CD4-positive, alpha-beta T cell (primary cell): ENCODE results near the gene OSBPL10. TPM values are rescaled to one million over a fixed set of nuclear protein-coding genes. Genes with fewer than 3 reads are reported as not detected.
A peak's percentile ranks its signal among the peaks of the same experiment; 100 is the strongest.

Experiments
- ATAC-seq: fragments of 200-7000 bp; cut with Tn5 transposase; one replicate; pipeline ENCODE4 v1.10.0; 2022; ENCODE audit warnings: mild to moderate bottlenecking; ENCODE audit not compliant: poor library complexity
- CTCF ChIA-PET: fragments of 350-600 bp; sonication (Branson Sonifier 250); formaldehyde crosslinking; loops from one replicate; lab custom pipeline; 2021; ENCODE audit warnings: antibody characterized with exemption, inconsistent platforms; lab: Charles Lee
- POLR2A ChIA-PET: fragments of 350-600 bp; sonication (Branson Sonifier 250); formaldehyde crosslinking; loops from one replicate; lab custom pipeline; 2021; ENCODE audit warnings: antibody characterized with exemption, inconsistent platforms; lab: Charles Lee
- DNase-seq, 14 experiments: peaks; one replicate each; pipeline ENCODE4 v3.0.0-alpha.2; 2013 to 2020; ENCODE audit warnings: mixed read lengths in 2 of 14
- H3K27ac ChIP-seq, 2 donors: one replicate each; pipeline versions ENCODE4 v1.5.1 to v1.7.0; 2013; ENCODE audit warnings: low read length in 2 of 2, low read depth in 1 of 2, mild to moderate bottlenecking in 1 of 2
- H3K27me3 ChIP-seq, 2 experiments: 1 replicate in 1 of 2; 2 replicates in 1 of 2; pipeline versions ENCODE4 v1.6.1 to v1.7.0; 2013; ENCODE audit warnings: low read length in 2 of 2, control low read depth in 1 of 2, mild to moderate bottlenecking in 1 of 2, moderate library complexity in 1 of 2; ENCODE audit not compliant: insufficient read depth in 2 of 2, control insufficient read depth in 1 of 2
- H3K36me3 ChIP-seq: one replicate; pipeline ENCODE4 v1.6.1; 2013; ENCODE audit warnings: low read length, control low read depth; ENCODE audit not compliant: insufficient read depth
- H3K4me1 ChIP-seq: one replicate; pipeline ENCODE4 v1.6.1; 2013; ENCODE audit warnings: low read length, control low read depth; ENCODE audit not compliant: insufficient read depth
- H3K4me3 ChIP-seq: one replicate; pipeline ENCODE4 v1.5.1; 2013; ENCODE audit warnings: mild to moderate bottlenecking, low read length, moderate library complexity
- H3K9me3 ChIP-seq, 2 experiments: 1 replicate in 1 of 2; 2 replicates in 1 of 2; pipeline versions ENCODE4 v1.6.1 to v1.7.0; 2013; ENCODE audit warnings: low read length in 2 of 2, mild to moderate bottlenecking in 2 of 2, control low read depth in 1 of 2, moderate library complexity in 1 of 2; ENCODE audit not compliant: control insufficient read depth in 1 of 2, insufficient read depth in 1 of 2
- H3K27ac Mint-ChIP-seq: one replicate; pipeline ENCODE4 v1.8.0; 2020; ENCODE audit warnings: mixed read lengths
- H3K27me3 Mint-ChIP-seq: one replicate; pipeline ENCODE4 v1.8.0; 2021; ENCODE audit warnings: mixed read lengths
- H3K36me3 Mint-ChIP-seq: one replicate; pipeline ENCODE4 v1.8.0; 2021; ENCODE audit warnings: low read depth, mixed read lengths
- H3K4me1 Mint-ChIP-seq: one replicate; pipeline ENCODE4 v1.8.0; 2021; ENCODE audit warnings: low read depth, mixed read lengths
- H3K4me3 Mint-ChIP-seq: one replicate; pipeline ENCODE4 v1.8.0; 2020; ENCODE audit warnings: mild to moderate bottlenecking, mixed read lengths
- H3K9me3 Mint-ChIP-seq: one replicate; pipeline ENCODE4 v1.8.0; 2020; ENCODE audit warnings: mixed read lengths
- intact Hi-C, 2 experiments: fragments of 100-400 bp; cut with DNase I in 1 of 2; cut with micrococcal nuclease in 1 of 2; formaldehyde crosslinking; loops; one replicate each; pipeline versions ENCODE4 v1.15.1 to v1.9.0; 2023 to 2025; cut with DNase I, micrococcal nuclease
- total RNA-seq, 174 experiments: library from RNA in 2 of 174; stranded (reverse) in 2 of 174; gene quantifications; one replicate each; pipeline ENCODE4 v1.2.3 and lab custom pipeline; 2021 to 2026
- TF ChIP-seq, protein P1 (sequence below): fragments of 200-600 bp; IDR thresholded peaks from one replicate; pipeline ENCODE4 v1.8.0; 2022; ENCODE audit warnings: antibody characterized with exemption, mild to moderate bottlenecking

OSBPL10 gene
- total RNA-seq, 2 experiments from 2014 or later: not detected

DNA sequence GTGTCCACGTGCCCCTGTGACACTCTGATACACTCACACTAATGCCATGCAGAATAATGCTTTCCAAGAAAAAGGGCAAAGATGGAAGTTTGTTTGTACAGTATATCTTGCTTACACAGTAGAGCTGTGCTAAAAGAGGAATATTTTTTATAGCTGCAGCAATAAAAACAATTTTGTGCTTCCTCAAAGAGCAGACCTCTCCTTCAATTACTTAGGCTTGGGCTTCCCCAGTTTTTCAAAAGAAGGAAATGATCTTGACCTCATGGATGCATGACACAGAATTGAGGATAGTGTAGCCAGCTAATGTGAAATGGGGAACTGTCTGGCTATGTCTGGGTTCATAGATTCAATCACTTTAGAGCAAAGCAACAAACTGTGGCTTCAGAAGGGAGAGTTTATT lies 310.9 kb downstream of the OSBPL10 start:
- DNase-seq (peak in 2 of 14 experiments; percentile 35 to 48), ATAC-seq (no peak)
- ChIA-PET CTCF (no interaction called here), POLR2A (no interaction called here)
- H3K9me3 Mint-ChIP-seq: no peaks in the 10 kb centered on the region
- TF ChIP-seq, protein P1, sequence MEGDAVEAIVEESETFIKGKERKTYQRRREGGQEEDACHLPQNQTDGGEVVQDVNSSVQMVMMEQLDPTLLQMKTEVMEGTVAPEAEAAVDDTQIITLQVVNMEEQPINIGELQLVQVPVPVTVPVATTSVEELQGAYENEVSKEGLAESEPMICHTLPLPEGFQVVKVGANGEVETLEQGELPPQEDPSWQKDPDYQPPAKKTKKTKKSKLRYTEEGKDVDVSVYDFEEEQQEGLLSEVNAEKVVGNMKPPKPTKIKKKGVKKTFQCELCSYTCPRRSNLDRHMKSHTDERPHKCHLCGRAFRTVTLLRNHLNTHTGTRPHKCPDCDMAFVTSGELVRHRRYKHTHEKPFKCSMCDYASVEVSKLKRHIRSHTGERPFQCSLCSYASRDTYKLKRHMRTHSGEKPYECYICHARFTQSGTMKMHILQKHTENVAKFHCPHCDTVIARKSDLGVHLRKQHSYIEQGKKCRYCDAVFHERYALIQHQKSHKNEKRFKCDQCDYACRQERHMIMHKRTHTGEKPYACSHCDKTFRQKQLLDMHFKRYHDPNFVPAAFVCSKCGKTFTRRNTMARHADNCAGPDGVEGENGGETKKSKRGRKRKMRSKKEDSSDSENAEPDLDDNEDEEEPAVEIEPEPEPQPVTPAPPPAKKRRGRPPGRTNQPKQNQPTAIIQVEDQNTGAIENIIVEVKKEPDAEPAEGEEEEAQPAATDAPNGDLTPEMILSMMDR: no peak
- H3K4me1 Mint-ChIP-seq: no peaks in the 10 kb centered on the region
- no peaks in the 10 kb centered on the region for H3K36me3 ChIP-seq
- no peaks in the 10 kb centered on the region for H3K27me3 Mint-ChIP-seq
- intact Hi-C loops: no loop called here
- H3K9me3 ChIP-seq: peaks cover 0 to 5% of the 10 kb centered on the region in 2 experiments
- peaks cover 0 to 3% of the 10 kb centered on the region in 2 experiments for H3K27me3 ChIP-seq
- no peaks in the 10 kb centered on the region for H3K36me3 Mint-ChIP-seq
- H3K4me3 ChIP-seq: no peak overlapping the region
- H3K27ac Mint-ChIP-seq: no peak overlapping the region
- no peak overlapping the region for H3K4me3 Mint-ChIP-seq
- H3K4me1 ChIP-seq: no peaks in the 10 kb centered on the region
- H3K27ac ChIP-seq: no peak overlapping the region

DNA sequence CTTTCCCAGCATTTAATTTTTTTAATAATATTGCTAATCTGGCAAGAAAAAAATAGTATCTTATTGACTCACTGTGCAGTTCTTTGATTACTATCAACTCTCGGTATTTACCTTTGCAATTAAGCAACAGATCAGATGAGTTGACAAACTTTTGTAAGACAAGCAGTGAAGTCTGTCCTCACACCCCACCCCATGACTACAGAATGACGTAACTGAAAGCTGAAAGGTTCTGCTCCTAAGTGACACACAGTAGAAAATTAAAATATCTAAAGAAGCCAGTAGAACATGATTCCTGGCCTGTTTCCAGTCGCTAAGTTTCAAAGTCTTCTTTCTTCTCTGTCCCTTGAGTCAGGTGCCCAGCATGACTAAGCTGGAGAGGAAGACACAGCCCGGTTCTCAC lies 312.8 kb downstream of the OSBPL10 start:
- H3K36me3 Mint-ChIP-seq: no peaks in the 10 kb centered on the region
- H3K36me3 ChIP-seq: no peaks in the 10 kb centered on the region

DNA sequence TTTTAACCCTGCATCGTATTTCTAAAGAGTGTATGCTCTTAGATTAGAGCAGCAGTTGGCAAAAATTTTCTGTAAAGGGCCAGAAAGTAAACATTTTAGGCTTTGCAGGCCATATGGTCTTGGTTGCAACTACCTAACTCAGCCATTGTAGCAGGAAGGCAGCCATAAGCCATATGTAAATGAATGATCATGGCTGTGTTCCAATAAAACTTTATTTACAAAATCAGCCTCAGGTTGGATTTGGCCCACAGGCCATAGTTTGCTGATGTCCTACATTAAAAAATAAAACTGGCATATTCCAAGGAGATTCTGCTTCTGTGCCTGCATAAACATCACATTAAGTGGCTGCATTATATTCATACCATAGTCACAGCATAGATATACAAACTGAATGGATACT lies 313.5 kb downstream of the OSBPL10 start:
- DNase-seq (no peak), ATAC-seq (no peak)
- no peaks in the 10 kb centered on the region for H3K9me3 Mint-ChIP-seq
- H3K4me3 Mint-ChIP-seq: no peak overlapping the region
- TF ChIP-seq, protein P1: no peak
- Histone ChIP-seq H3K27ac (no peak overlapping the region), H3K27me3 (peaks cover 0 to 3% of the 10 kb centered on the region in 2 experiments), H3K4me1 (no peaks in the 10 kb centered on the region), H3K9me3 (peaks cover 0 to 13% of the 10 kb centered on the region in 2 experiments), H3K4me3 (no peak overlapping the region), H3K36me3 (no peaks in the 10 kb centered on the region)
- H3K27ac Mint-ChIP-seq: no peak overlapping the region
- POLR2A ChIA-PET: no interaction called here
- no peaks in the 10 kb centered on the region for H3K36me3 Mint-ChIP-seq
- no peaks in the 10 kb centered on the region for H3K27me3 Mint-ChIP-seq
- intact Hi-C loops: no loop called here
- no peaks in the 10 kb centered on the region for H3K4me1 Mint-ChIP-seq
- CTCF ChIA-PET: interaction anchor here (1.2 kb wide), 1 partner anchor 8 kb away, joined by 3 read pairs; no protein-coding TSS in a partner anchor

More for the DNA sequence above, 312.8 kb downstream of the OSBPL10 start:
- TF ChIP-seq, protein P1: no peak
- H3K4me1 ChIP-seq: no peaks in the 10 kb centered on the region
- no peak for DNase-seq
- no peaks in the 10 kb centered on the region for H3K9me3 Mint-ChIP-seq
- ChIA-PET POLR2A (no interaction called here), CTCF (interaction anchor here (1.2 kb wide), 1 partner anchor 8 kb away, joined by 3 read pairs; no protein-coding TSS in a partner anchor)
- no peak overlapping the region for H3K27ac Mint-ChIP-seq
- no peaks in the 10 kb centered on the region for H3K27me3 Mint-ChIP-seq
- H3K27me3 ChIP-seq: peaks cover 0 to 3% of the 10 kb centered on the region in 2 experiments
- H3K27ac ChIP-seq: no peak overlapping the region
- intact Hi-C loops: no loop called here
- no peak overlapping the region for H3K4me3 Mint-ChIP-seq
- no peak for ATAC-seq
- H3K4me3 ChIP-seq: no peak overlapping the region
- peaks cover 0 to 11% of the 10 kb centered on the region in 2 experiments for H3K9me3 ChIP-seq
- H3K4me1 Mint-ChIP-seq: no peaks in the 10 kb centered on the region
